ENCODE measurements around the gene EXT2.

- TF ChIP-seq EZH2 (IDR thresholded peaks at IDR 0.05; ENCODE audit: insufficient read depth, low read length) (no peak), CTCF (IDR thresholded peaks at IDR 0.05; ENCODE audit: insufficient read depth, low read depth, low read length) (no peak)
Measured at GRCh38 chr11:44158384-44158783, 62.9 kb downstream of the EXT2 start.

Data from astrocyte (in vitro differentiated cells and primary cell).